Articular chondrocyte of knee joint (primary cell): ENCODE measurements around the gene HINT1. TPM values are rescaled to one million over a fixed set of nuclear protein-coding genes. Genes with fewer than 3 reads are reported as not detected.

Experiments
- total RNA-seq: library from RNA; depleted of rRNA; stranded (reverse); fragments of >200 nt; gene quantifications from 2 replicates; pipeline ENCODE4 v1.2.3, GENCODE V29; 2012

HINT1 gene
- total RNA-seq: 169 and 199 TPM in 2 replicates

DNA sequence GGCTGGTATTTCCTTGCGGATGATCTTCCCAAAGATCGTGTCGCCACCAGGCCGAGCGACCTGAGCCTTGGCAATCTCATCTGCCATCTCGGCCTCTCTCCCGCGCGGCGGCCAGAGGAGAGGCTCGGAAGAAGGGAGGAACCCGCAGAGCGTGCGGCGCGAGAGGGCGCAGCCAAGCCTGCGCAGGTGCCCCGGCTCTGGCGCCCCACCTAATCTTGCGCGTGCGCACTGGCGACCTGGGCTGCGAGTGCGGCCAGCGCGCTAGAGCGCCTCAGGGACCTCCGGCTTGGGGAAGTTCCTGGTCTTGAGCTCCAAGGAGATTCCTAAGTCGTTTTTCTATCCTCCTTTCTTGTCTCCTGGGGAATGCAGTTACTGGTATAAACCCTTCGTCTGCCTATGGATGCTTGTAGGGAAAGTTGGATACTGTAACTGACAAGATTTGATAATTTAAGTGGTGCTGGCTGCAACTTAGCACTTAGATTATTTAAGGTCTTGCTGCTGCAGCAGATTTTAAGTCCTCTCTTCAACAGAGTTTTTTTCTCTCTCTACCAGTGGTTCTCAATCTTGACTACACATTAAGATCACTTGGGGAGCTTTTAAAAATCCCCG lies at the start of gene HINT1:
HINT1 (minus strand) TSS at position 138 of the 609 bp plus-strand sequence; CDS start at position 87, 51 bp downstream.

DNA sequence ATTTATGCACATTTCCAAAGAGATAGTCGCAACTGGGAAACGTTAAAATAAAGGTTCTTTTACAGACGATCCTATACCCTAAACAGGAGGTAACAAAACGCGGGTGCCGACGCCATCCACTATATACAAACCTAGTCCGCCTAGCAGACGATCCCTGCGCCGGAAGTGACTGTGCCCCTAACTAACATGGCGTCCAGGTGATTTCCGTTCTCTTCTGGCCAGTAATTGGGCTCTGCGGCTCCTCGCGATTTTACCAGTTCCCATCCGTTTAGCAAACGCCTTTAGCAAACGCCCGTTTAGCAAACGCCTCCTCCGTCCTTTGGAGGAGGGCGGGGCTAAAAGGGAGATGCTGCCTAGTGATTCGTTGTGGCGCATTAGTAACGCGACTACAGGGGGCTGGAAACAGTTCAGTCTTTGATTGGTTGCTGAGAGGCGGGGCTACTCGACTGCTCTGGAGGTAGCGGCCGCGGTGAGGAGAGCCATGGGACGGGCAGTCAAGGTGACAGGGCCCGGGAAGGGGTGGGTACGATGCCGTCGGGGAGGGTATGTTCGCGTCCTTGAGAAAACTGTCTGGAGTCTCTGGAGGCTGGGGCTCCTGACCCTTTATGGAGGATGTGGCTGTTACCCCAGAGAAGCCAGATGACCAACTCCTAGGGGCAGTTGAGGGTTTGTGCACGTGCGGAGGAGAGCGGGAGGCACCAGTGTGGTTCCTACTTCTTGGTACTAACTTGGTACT lies 5.7 kb upstream of the HINT1 start, which contains the start of gene LYRM7:
LYRM7 (plus strand) TSS at position 405 of the 736 bp plus-strand sequence; CDS start at position 482, 77 bp downstream.

Other genes starting within 250 kb of the HINT1 start
- gene LYRM7, start 5.7 kb upstream of the HINT1 start, total RNA-seq: 9.4 and 15.5 TPM in 2 replicates
- 27.3 and 27.6 TPM in 2 replicates for gene CDC42SE2, start 98.8 kb upstream of the HINT1 start, total RNA-seq